ENCODE measurements around the gene ANXA6.

DNA sequence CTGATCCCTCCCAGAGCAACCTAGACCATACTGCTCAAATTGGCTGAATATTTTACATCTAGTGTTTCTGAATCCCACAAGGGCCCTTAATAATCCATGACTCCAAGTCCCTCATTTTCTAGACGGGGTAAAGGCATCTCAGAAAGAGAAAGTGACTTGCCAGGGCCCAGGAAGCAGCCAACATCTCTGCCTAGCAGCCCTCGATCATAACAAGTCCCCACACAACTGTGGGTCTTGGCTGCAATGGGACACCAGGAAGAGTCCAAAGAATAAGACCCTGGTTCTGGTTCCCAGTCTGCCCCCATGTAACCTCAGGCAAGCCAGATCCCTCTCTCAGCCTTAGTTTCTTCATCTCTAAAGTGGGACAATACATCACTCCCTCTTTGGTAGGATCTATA, 6.3 kb downstream of the ANXA6 start:
- no peak for TF ChIP-seq POLR2A (IDR thresholded peaks at IDR 0.05; ENCODE audit: low read length)
- TF ChIP-seq GATA1 (IDR thresholded peaks at IDR 0.05; ENCODE audit: low read depth, low read length): no peak
